BLaER1 treated with 17β-estradiol and CSF1 and Interleukin-3, amounts not matched to agents 10 nM and 100 nM (cell line): Measurements from ENCODE around the gene NEURL1.

Experiments used
- H3K27ac ChIP-seq, 11 experiments: shearing (Covaris generic); formaldehyde crosslinking; 2 replicates each; pipeline ENCODE4 v1.8.1; 2022
- H3K27me3 ChIP-seq, 11 experiments: shearing (Covaris generic); formaldehyde crosslinking; 2 replicates each; pipeline ENCODE4 v1.8.1; 2022
- H3K36me3 ChIP-seq, 11 experiments: shearing (Covaris generic); formaldehyde crosslinking; 2 replicates each; pipeline ENCODE4 v1.8.1; 2022
- H3K4me1 ChIP-seq, 10 experiments: shearing (Covaris generic); formaldehyde crosslinking; 2 replicates each; pipeline ENCODE4 v1.8.1; 2022
- H3K4me2 ChIP-seq, 11 experiments: shearing (Covaris generic); formaldehyde crosslinking; 2 replicates each; pipeline ENCODE4 v1.8.1; 2022
- H3K4me3 ChIP-seq, 10 experiments: shearing (Covaris generic); formaldehyde crosslinking; 2 replicates each; pipeline ENCODE4 v1.8.1; 2022
- H3K9ac ChIP-seq, 11 experiments: shearing (Covaris generic); formaldehyde crosslinking; 2 replicates each; pipeline ENCODE4 v1.8.1; 2022
- H3K9me3 ChIP-seq, 11 experiments: shearing (Covaris generic); formaldehyde crosslinking; replicated peaks in 1 of 11; 2 replicates each; pipeline ENCODE4 v1.8.1; 2022
- H4K20me1 ChIP-seq, 11 experiments: shearing (Covaris generic); formaldehyde crosslinking; 2 replicates each; pipeline ENCODE4 v1.8.1; 2022
- Cebpa-rat ChIP-seq, 11 experiments: shearing (Covaris generic); IDR thresholded peaks; 2 replicates each; pipeline ENCODE4 v1.8.1; 2022

NEURL1 gene

GRCh38 chr10:103571656-103571975 lies 78.1 kb downstream of the NEURL1 start:
- Histone ChIP-seq H3K4me3 (no peak overlapping the region), H4K20me1 (no peaks in the 10 kb centered on the region), H3K27ac (no peak overlapping the region), H3K27me3 (no peaks in the 10 kb centered on the region), H3K36me3 (no peaks in the 10 kb centered on the region), H3K4me2 (no peak overlapping the region), H3K9me3 (no peaks in the 10 kb centered on the region), H3K9ac (no peak overlapping the region), H3K4me1 (peaks cover 0 to 21% (median 14%) of the 10 kb centered on the region in 10 experiments; a peak in 16 of 20 replicates)
- TF ChIP-seq Cebpa-rat (IDR thresholded peaks at IDR 0.05), result no peak

GRCh38 chr10:103572347-103573204 lies 79.1 kb downstream of the NEURL1 start:
- H3K4me2 ChIP-seq, result no peak overlapping the region
- no peak for TF ChIP-seq Cebpa-rat (IDR thresholded peaks at IDR 0.05)
- no peaks in the 10 kb centered on the region for H3K27me3 ChIP-seq
- H3K27ac ChIP-seq, result no peak overlapping the region
- H3K9me3 ChIP-seq, result no peaks in the 10 kb centered on the region
- no peak overlapping the region for H3K4me3 ChIP-seq
- H3K9ac ChIP-seq, result no peak overlapping the region
- no peaks in the 10 kb centered on the region for H4K20me1 ChIP-seq
- no peaks in the 10 kb centered on the region for H3K36me3 ChIP-seq
- peaks cover 0 to 30% (median 24%) of the 10 kb centered on the region in 10 experiments; a peak in 16 of 20 replicates for H3K4me1 ChIP-seq

GRCh38 chr10:103573205-103573487 lies 79.6 kb downstream of the NEURL1 start:
- H3K27ac ChIP-seq, result no peak overlapping the region
- TF ChIP-seq Cebpa-rat (IDR thresholded peaks at IDR 0.05), result no peak
- no peaks in the 10 kb centered on the region for H3K9me3 ChIP-seq
- H3K9ac ChIP-seq, result no peak overlapping the region
- H3K36me3 ChIP-seq, result no peaks in the 10 kb centered on the region
- H3K4me2 ChIP-seq, result no peak overlapping the region
- H3K27me3 ChIP-seq, result no peaks in the 10 kb centered on the region; a peak in 1 of 22 replicates
- H4K20me1 ChIP-seq, result no peaks in the 10 kb centered on the region
- no peak overlapping the region for H3K4me3 ChIP-seq
- H3K4me1 ChIP-seq, result peaks cover 0 to 36% (median 27%) of the 10 kb centered on the region in 10 experiments; a peak in 16 of 20 replicates

DNA sequence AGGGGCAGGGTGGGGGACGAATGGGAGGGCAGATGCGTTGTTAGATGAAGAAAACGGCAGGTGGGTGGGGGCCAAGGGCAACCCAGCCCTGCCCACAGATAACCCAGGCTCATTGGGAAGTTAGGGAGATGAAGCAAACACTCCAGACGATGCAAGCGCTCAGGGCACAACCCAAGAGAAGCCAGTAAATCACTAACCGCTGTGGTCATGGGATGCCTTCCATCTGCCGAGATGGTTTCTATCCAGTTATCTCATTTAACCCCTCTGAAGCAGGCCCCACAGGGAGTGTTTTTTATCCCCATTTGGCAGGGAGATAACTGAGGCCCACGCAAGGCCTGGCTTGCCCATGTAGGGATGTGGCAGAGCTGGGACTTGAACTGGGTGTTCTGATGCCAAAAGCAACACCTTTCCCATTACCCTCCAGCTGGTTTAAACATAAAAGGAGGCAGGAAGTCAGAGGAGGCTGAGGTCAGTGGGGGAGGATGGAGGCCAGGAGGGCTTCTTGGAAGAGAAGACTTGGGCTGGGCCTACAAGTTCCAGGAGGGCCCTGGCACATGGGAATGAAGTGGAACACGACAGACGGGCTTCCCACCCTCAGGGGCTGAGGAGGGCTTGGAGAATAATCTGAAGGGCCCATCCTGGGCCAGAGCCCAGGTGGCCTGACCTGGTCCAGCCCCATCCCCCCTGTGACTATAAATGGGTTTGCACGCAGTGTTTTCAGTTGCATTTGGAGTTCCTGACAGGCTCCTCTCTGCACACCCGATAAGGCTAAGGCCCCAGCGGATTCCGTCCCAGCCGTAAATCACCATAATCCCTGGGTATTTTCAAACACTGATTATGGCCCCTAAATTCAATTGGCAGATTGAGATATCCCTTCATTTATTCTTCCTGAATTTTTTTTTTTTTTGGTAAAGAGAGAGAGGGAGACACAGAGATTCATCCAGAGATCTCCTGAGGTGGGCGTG lies 80.9 kb downstream of the NEURL1 start:
- Histone ChIP-seq H3K27ac (no peak overlapping the region), H3K4me1 (peaks cover 0 to 46% (median 31%) of the 10 kb centered on the region in 10 experiments; a peak in 16 of 20 replicates), H3K36me3 (no peaks in the 10 kb centered on the region), H3K4me3 (no peak overlapping the region), H3K27me3 (no peaks in the 10 kb centered on the region; a peak in 1 of 22 replicates), H3K9me3 (no peaks in the 10 kb centered on the region), H3K4me2 (no peak overlapping the region), H3K9ac (no peak overlapping the region), H4K20me1 (no peaks in the 10 kb centered on the region)
- TF ChIP-seq Cebpa-rat (IDR thresholded peaks at IDR 0.05), result no peak

DNA sequence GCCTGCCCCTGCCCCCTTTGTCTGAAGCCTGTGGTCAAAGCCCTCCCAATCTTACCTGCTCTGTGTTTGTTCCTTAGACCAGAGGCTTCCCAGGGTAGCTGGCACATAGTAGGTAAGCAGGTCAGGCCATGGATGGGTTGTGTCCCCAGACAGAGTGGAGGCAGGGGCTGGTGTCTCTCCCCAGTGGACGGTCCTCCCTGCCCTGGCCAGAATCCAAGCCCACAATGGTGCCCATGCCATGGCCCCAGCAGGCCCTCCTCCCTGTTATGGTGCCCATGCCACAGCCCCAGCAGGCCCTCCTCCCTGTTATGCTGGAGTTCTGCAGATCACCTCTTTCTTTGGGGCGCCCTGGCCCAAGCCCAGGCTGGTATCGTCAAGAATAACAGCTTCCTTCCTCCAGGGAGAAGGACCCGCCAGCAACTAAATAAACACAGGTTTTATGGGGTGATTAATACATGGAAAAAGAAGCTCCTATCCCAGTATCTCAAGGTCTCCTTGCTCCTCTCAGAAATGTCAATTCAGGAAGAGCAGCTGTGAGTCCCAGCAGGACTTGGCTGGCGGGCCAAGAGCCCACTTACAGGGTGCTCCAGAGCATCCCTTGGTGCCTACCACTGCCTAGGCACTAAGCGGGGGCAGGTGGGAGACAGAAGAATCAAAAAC lies 82.0 kb downstream of the NEURL1 start:
- Histone ChIP-seq H3K27me3 (no peaks in the 10 kb centered on the region; a peak in 1 of 22 replicates), H3K9me3 (no peaks in the 10 kb centered on the region), H3K27ac (no peak overlapping the region), H3K4me1 (peaks cover 5 to 58% (median 39%) of the 10 kb centered on the region in 10 experiments; a peak in 19 of 20 replicates), H3K36me3 (no peaks in the 10 kb centered on the region), H4K20me1 (no peaks in the 10 kb centered on the region), H3K9ac (no peak overlapping the region), H3K4me3 (no peak overlapping the region), H3K4me2 (peak overlapping the region in 6 of 11 experiments; percentile 17 to 74 (median 56); a peak in 9 of 22 replicates)
- no peak for TF ChIP-seq Cebpa-rat (IDR thresholded peaks at IDR 0.05)

- peak overlapping the region in 7 of 11 experiments; percentile 34 to 74 (median 63); a peak in 11 of 22 replicates for H3K4me2 ChIP-seq
- H3K27me3 ChIP-seq, result no peaks in the 10 kb centered on the region; a peak in 1 of 22 replicates
- no peaks in the 10 kb centered on the region for H3K36me3 ChIP-seq
- no peaks in the 10 kb centered on the region for H3K9me3 ChIP-seq
- H4K20me1 ChIP-seq, result no peaks in the 10 kb centered on the region
- no peak overlapping the region for H3K4me3 ChIP-seq
- peaks cover 9 to 63% (median 44%) of the 10 kb centered on the region in 10 experiments; a peak in 19 of 20 replicates for H3K4me1 ChIP-seq
- TF ChIP-seq Cebpa-rat (IDR thresholded peaks at IDR 0.05), result no peak
- H3K9ac ChIP-seq, result no peak overlapping the region
- no peak overlapping the region for H3K27ac ChIP-seq
Observed at GRCh38 chr10:103576076-103576471, 82.6 kb downstream of the NEURL1 start.

GRCh38 chr10:103576862-103577261 lies 83.4 kb downstream of the NEURL1 start:
- Histone ChIP-seq H3K36me3 (no peaks in the 10 kb centered on the region), H4K20me1 (no peaks in the 10 kb centered on the region), H3K9me3 (no peaks in the 10 kb centered on the region), H3K4me3 (no peak overlapping the region), H3K27me3 (no peaks in the 10 kb centered on the region; a peak in 1 of 22 replicates), H3K4me1 (peaks cover 9 to 70% (median 49%) of the 10 kb centered on the region in 10 experiments; a peak in 18 of 20 replicates), H3K9ac (0 out of 22 replicates have a peak overlapping the region, but pooled peaks of 2 of the 11 experiments have one; percentile 12 to 21), H3K27ac (peak overlapping the region in 1 of 11 experiments; percentile 13; a peak in 1 of 22 replicates), H3K4me2 (peak overlapping the region in 9 of 11 experiments; percentile 17 to 74 (median 49); a peak in 16 of 22 replicates)
- no peak for TF ChIP-seq Cebpa-rat (IDR thresholded peaks at IDR 0.05)

- no peak overlapping the region for H3K27ac ChIP-seq
- H3K36me3 ChIP-seq, result no peaks in the 10 kb centered on the region
- H3K9ac ChIP-seq, result no peak overlapping the region
- TF ChIP-seq Cebpa-rat (IDR thresholded peaks at IDR 0.05), result no peak
- no peaks in the 10 kb centered on the region; a peak in 1 of 22 replicates for H3K27me3 ChIP-seq
- H3K4me1 ChIP-seq, result peaks cover 9 to 78% (median 58%) of the 10 kb centered on the region in 10 experiments; a peak in 18 of 20 replicates
- H3K9me3 ChIP-seq, result no peaks in the 10 kb centered on the region
- peak overlapping the region in 4 of 11 experiments; percentile 70 to 83 (median 75); a peak in 5 of 22 replicates for H3K4me2 ChIP-seq
- no peaks in the 10 kb centered on the region for H4K20me1 ChIP-seq
- H3K4me3 ChIP-seq, result no peak overlapping the region
Observed at GRCh38 chr10:103578782-103579382, 85.4 kb downstream of the NEURL1 start.
